Bronchial epithelial cell (primary cell): ENCODE measurements around the gene ANKRD53. TPM values are rescaled to one million over a fixed set of nuclear protein-coding genes. Genes with fewer than 3 reads are reported as not detected.

ENCODE experiments used
- DNase-seq: peaks from one replicate; pipeline ENCODE4 v3.0.0-alpha.2; 2010; ENCODE audit warnings: low read depth
- FAIRE-seq: peaks from 2 replicates; lab custom pipeline; 2011; peaks lifted over from hg19 to GRCh38; lab: Jason Lieb, UNC
- H3K27me3 ChIP-seq: 2 replicates; pipeline ENCODE4 v1.5.1; 2011; ENCODE audit warnings: low read length; ENCODE audit not compliant: control insufficient read depth, insufficient read depth
- H3K36me3 ChIP-seq: 2 replicates; pipeline ENCODE4 v1.5.1; 2011; ENCODE audit warnings: low read length; ENCODE audit not compliant: control insufficient read depth, insufficient read depth
- H3K4me3 ChIP-seq: 2 replicates; pipeline ENCODE4 v1.5.1; 2011; ENCODE audit warnings: mild to moderate bottlenecking, low read depth, low read length, control low read depth
- total RNA-seq: library from RNA; depleted of rRNA; stranded (reverse); fragments of >200 nt; gene quantifications from 2 replicates; pipeline ENCODE4 v1.2.1, GENCODE V29; 2014
- TF ChIP-seq, protein P1 (sequence below): IDR thresholded peaks from 2 replicates; pipeline ENCODE4 v1.5.1; 2011; ENCODE audit warnings: mild to moderate bottlenecking, moderate library complexity, low read length, control low read depth, inconsistent platforms; ENCODE audit not compliant: insufficient read depth, severe bottlenecking

ANKRD53 gene
- total RNA-seq, 1 donor from 2014 or later, result not detected

DNA sequence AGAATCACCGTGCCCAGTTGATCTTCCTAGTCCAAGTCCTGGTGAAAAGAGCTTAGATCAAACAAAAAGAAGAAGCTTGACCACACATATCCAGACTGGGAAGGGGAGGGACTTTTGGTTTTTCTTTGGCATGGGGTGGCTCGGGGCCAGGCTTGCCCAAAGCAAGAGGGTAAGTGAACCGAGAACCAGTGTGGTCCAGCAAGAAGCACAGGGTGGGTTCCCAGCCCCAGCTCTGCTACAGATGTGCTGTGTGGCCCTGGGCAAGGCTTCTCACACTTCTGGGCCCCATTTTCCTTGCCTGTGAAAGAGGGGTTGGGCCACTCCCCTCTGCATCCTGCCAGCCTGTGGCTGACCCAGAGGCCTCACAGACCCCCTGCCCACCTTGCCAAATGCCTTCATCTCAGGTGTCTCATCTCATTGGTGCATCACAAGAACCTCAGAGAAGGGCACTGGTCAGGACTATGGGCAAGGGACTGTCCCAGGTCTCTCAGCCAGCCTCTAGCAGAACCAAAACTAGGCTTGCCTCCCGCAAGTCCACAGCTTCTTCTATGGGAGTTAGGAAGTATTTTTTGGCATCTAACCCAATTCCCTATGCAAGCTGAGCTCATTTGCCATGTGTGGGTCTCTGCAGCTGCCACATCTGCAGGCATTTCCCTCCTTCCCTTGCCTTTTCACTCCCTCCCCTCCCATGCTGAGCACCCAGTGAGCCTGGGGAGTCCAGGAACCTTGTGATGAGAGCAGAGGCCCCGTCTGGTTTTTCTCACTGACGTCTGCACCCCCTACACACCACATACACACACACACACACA lies 35.8 kb upstream of the ANKRD53 start:
- TF ChIP-seq, protein P1, sequence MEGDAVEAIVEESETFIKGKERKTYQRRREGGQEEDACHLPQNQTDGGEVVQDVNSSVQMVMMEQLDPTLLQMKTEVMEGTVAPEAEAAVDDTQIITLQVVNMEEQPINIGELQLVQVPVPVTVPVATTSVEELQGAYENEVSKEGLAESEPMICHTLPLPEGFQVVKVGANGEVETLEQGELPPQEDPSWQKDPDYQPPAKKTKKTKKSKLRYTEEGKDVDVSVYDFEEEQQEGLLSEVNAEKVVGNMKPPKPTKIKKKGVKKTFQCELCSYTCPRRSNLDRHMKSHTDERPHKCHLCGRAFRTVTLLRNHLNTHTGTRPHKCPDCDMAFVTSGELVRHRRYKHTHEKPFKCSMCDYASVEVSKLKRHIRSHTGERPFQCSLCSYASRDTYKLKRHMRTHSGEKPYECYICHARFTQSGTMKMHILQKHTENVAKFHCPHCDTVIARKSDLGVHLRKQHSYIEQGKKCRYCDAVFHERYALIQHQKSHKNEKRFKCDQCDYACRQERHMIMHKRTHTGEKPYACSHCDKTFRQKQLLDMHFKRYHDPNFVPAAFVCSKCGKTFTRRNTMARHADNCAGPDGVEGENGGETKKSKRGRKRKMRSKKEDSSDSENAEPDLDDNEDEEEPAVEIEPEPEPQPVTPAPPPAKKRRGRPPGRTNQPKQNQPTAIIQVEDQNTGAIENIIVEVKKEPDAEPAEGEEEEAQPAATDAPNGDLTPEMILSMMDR, result no peak
- FAIRE-seq (peak; percentile 58), DNase-seq (no peak)
- peaks cover 2% of the 10 kb centered on the region for H3K27me3 ChIP-seq
- H3K36me3 ChIP-seq, result no peaks in the 10 kb centered on the region
- H3K4me3 ChIP-seq, result no peak overlapping the region

GRCh38 chr2:70943205-70943871 lies 35.1 kb upstream of the ANKRD53 start:
- peaks cover 2% of the 10 kb centered on the region for H3K27me3 ChIP-seq
- FAIRE-seq, result no peak
- no peaks in the 10 kb centered on the region for H3K36me3 ChIP-seq
- TF ChIP-seq, protein P1, result no peak
- H3K4me3 ChIP-seq, result no peak overlapping the region
- DNase-seq, result no peak

GRCh38 chr2:70944111-70944690 lies 34.2 kb upstream of the ANKRD53 start:
- TF ChIP-seq, protein P1, result no peak
- DNase-seq, result no peak
- no peaks in the 10 kb centered on the region for H3K27me3 ChIP-seq

GRCh38 chr2:70946832-70947442 lies 31.5 kb upstream of the ANKRD53 start:
- H3K36me3 ChIP-seq, result no peaks in the 10 kb centered on the region
- no peaks in the 10 kb centered on the region for H3K27me3 ChIP-seq
- FAIRE-seq (peak; percentile 13), DNase-seq (peak; percentile 59)
- H3K4me3 ChIP-seq, result no peak overlapping the region
- TF ChIP-seq, protein P1, result peak; percentile 72

More at GRCh38 chr2:70944111-70944690, 34.2 kb upstream of the ANKRD53 start:
- Histone ChIP-seq H3K4me3 (no peak overlapping the region), H3K36me3 (no peaks in the 10 kb centered on the region)
- FAIRE-seq, result no peak

DNA sequence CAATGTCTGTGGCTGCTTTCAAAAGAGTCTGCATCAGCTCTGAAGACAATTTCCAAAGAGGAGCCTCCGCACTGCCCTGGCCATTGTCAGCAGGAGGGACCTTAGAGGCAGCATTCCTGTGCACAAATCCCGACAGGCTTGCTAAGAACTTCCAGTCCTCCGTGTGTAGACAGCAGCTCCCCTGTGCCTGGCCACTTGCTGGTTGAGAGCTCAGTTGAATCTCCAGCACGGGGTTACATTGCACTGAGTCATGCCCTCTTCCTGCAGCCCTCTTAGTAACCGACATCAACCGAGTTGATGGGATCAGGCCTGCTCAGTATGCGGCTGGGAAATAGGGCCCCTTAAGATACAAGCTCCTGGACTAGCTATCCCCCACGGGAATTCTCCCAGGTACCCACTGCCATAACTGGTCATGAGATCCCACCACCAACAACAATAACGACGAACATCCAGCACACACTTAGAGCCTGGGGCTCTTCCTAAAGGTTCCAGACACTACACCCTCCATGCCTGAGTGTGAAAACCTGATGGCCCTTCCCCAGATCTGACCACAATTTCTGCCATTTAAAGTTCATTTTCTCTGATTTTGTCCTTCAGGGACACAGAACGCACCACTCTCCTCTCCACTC lies 30.8 kb upstream of the ANKRD53 start:
- no peak overlapping the region for H3K4me3 ChIP-seq

More for the DNA sequence above, 30.8 kb upstream of the ANKRD53 start:
- no peaks in the 10 kb centered on the region for H3K36me3 ChIP-seq
- peak; percentile 72 for DNase-seq
- TF ChIP-seq, protein P1, result no peak
- FAIRE-seq, result no peak
- H3K27me3 ChIP-seq, result no peaks in the 10 kb centered on the region
